ENCODE results near the gene MIB1.

MIB1 gene

GRCh38 chr18:21831413-21831831 lies 90.8 kb downstream of the MIB1 start:
- Histone ChIP-seq H3K9me3 (ENCODE audit: control insufficient read depth, insufficient read depth, low read length) (no peaks in the 10 kb centered on the region), H3K36me3 (ENCODE audit: control insufficient read depth, low read length) (peaks cover 3% of the 10 kb centered on the region; the same call in 1 of the 2 replicates), H3K4me3 (ENCODE audit: low read length) (no peak overlapping the region), H3K27ac (ENCODE audit: low read depth, low read length) (no peak overlapping the region), H3K4me1 (ENCODE audit: control insufficient read depth, low read length) (peaks cover 29% of the 10 kb centered on the region), H3F3A (ENCODE audit: control insufficient read depth, insufficient read depth) (no peaks in the 10 kb centered on the region), H3K79me2 (ENCODE audit: control insufficient read depth, low read length) (no peaks in the 10 kb centered on the region), H3K27me3 (ENCODE audit: control insufficient read depth, low read length) (no peaks in the 10 kb centered on the region), H3K4me2 (ENCODE audit: low read length) (no peak overlapping the region), H3K9me2 (replicated peaks; ENCODE audit: control insufficient read depth, low read length) (no peaks in the 10 kb centered on the region), H4K20me1 (ENCODE audit: control insufficient read depth, insufficient read depth, low read depth, low read length) (no peaks in the 10 kb centered on the region)
- no peak for TF ChIP-seq EZH2phosphoT487 (IDR thresholded peaks at IDR 0.05; ENCODE audit: borderline replicate concordance, low read length)
- TF ChIP-seq, protein P1, sequence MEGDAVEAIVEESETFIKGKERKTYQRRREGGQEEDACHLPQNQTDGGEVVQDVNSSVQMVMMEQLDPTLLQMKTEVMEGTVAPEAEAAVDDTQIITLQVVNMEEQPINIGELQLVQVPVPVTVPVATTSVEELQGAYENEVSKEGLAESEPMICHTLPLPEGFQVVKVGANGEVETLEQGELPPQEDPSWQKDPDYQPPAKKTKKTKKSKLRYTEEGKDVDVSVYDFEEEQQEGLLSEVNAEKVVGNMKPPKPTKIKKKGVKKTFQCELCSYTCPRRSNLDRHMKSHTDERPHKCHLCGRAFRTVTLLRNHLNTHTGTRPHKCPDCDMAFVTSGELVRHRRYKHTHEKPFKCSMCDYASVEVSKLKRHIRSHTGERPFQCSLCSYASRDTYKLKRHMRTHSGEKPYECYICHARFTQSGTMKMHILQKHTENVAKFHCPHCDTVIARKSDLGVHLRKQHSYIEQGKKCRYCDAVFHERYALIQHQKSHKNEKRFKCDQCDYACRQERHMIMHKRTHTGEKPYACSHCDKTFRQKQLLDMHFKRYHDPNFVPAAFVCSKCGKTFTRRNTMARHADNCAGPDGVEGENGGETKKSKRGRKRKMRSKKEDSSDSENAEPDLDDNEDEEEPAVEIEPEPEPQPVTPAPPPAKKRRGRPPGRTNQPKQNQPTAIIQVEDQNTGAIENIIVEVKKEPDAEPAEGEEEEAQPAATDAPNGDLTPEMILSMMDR (IDR thresholded peaks at IDR 0.05; ENCODE audit: low read depth, low read length, poor library complexity, severe bottlenecking): no peak

DNA sequence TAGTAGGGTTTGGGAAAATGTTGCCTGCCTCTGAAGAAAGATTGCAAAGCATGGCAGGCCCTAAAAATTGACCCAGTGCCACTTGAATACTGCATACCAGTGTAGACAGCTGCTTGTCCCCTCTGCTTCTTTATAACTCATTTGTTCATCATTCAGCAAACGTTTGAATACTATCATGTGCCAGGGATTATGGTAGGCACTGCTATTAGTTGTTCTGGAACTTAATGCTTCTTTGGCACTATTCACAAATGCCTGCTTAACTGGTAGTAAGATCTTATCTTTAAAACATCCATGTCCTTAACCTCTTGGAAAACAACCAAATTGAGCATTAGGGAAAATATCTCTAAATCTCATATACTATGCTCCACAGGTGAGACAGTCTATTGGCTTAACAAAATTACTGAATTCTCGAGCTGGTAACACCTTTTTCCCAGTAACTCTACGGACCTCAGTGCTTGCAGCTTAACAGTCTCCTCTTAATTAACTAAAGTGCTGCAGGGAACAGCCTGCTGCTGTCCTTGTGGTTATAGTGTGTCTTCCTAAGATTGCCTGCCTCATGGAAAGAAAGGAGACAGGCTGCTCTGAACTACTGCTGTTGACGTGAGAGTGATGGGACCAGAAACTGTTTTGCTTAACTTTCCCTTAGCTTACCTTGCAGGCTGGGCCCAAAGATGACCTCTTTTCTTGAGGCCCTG lies 93.2 kb downstream of the MIB1 start:
- H3F3A ChIP-seq (ENCODE audit: control insufficient read depth, insufficient read depth): no peaks in the 10 kb centered on the region
- H3K4me1 ChIP-seq (ENCODE audit: control insufficient read depth, low read length): peaks cover 17% of the 10 kb centered on the region
- no peak overlapping the region for H3K27ac ChIP-seq (ENCODE audit: low read depth, low read length)
- no peaks in the 10 kb centered on the region for H3K9me3 ChIP-seq (ENCODE audit: control insufficient read depth, insufficient read depth, low read length)
- H3K9me2 ChIP-seq (replicated peaks; ENCODE audit: control insufficient read depth, low read length): no peaks in the 10 kb centered on the region
- no peaks in the 10 kb centered on the region for H3K27me3 ChIP-seq (ENCODE audit: control insufficient read depth, low read length)
- no peaks in the 10 kb centered on the region for H4K20me1 ChIP-seq (ENCODE audit: control insufficient read depth, insufficient read depth, low read depth, low read length)
- no peak overlapping the region for H3K4me3 ChIP-seq (ENCODE audit: low read length)
- H3K4me2 ChIP-seq (ENCODE audit: low read length): no peak overlapping the region
- no peaks in the 10 kb centered on the region for H3K79me2 ChIP-seq (ENCODE audit: control insufficient read depth, low read length)
- no peak for TF ChIP-seq EZH2phosphoT487 (IDR thresholded peaks at IDR 0.05; ENCODE audit: borderline replicate concordance, low read length)
- TF ChIP-seq, protein P1 (IDR thresholded peaks at IDR 0.05; ENCODE audit: low read depth, low read length, poor library complexity, severe bottlenecking): no peak
- H3K36me3 ChIP-seq (ENCODE audit: control insufficient read depth, low read length): peaks cover 3% of the 10 kb centered on the region

- H3K27ac ChIP-seq (ENCODE audit: low read depth, low read length): no peak overlapping the region
- H4K20me1 ChIP-seq (ENCODE audit: control insufficient read depth, insufficient read depth, low read depth, low read length): no peaks in the 10 kb centered on the region
- TF ChIP-seq EZH2phosphoT487 (IDR thresholded peaks at IDR 0.05; ENCODE audit: borderline replicate concordance, low read length): no peak
- TF ChIP-seq, protein P1 (IDR thresholded peaks at IDR 0.05; ENCODE audit: low read depth, low read length, poor library complexity, severe bottlenecking): no peak
Observed at GRCh38 chr18:21834299-21834660, 93.7 kb downstream of the MIB1 start.

More at GRCh38 chr18:21834299-21834660, 93.7 kb downstream of the MIB1 start:
- peaks cover 17% of the 10 kb centered on the region for H3K4me1 ChIP-seq (ENCODE audit: control insufficient read depth, low read length)
- H3K4me2 ChIP-seq (ENCODE audit: low read length): no peak overlapping the region
- no peaks in the 10 kb centered on the region for H3K79me2 ChIP-seq (ENCODE audit: control insufficient read depth, low read length)
- H3K9me2 ChIP-seq (replicated peaks; ENCODE audit: control insufficient read depth, low read length): no peaks in the 10 kb centered on the region
- H3K9me3 ChIP-seq (ENCODE audit: control insufficient read depth, insufficient read depth, low read length): no peaks in the 10 kb centered on the region
- no peak overlapping the region for H3K4me3 ChIP-seq (ENCODE audit: low read length)
- H3F3A ChIP-seq (ENCODE audit: control insufficient read depth, insufficient read depth): no peaks in the 10 kb centered on the region
- peaks cover 5% of the 10 kb centered on the region for H3K36me3 ChIP-seq (ENCODE audit: control insufficient read depth, low read length)
- H3K27me3 ChIP-seq (ENCODE audit: control insufficient read depth, low read length): no peaks in the 10 kb centered on the region
